Cerebellar cortex (tissue), 1 donor: ENCODE results near the gene ADCY2.

ENCODE experiments used
- DNase-seq: peaks from one replicate; pipeline ENCODE4 v3.0.0-alpha.2; 2015; ENCODE audit warnings: low spot score

Gene ADCY2

DNA sequence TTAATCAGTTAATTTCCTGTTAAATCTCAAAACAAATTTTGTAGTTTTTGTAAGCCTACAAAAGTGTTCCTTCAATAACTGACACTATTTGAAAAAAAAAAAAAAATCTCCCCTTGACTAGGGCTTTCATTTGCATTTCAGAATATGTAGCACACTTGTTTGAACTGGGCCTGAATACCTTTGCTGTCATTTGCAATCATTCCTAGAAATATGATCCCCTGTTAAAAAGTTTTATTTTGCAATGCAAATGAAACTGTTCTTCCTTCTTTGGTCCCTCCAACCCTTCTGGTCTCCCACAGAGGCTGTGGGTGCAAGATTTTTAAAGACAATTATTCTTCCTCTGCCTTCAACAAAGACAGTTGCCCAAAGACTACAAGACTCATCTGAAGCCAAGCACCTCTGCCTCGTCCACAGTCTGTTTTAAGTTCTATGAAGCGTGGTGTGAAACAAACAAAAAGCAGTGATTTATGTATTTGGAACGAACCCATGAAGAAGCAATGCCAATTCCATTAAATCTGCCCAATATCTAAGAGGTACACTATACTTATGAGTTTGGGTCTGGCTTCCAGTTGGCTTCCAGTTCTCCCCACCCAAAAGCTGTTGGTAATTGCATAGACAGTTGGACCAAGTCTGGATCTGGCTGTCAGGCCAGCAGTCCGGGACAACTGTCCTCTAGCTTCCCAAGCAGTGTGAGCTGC is 388.9 kb downstream of the ADCY2 start:
- no peak for DNase-seq

DNA sequence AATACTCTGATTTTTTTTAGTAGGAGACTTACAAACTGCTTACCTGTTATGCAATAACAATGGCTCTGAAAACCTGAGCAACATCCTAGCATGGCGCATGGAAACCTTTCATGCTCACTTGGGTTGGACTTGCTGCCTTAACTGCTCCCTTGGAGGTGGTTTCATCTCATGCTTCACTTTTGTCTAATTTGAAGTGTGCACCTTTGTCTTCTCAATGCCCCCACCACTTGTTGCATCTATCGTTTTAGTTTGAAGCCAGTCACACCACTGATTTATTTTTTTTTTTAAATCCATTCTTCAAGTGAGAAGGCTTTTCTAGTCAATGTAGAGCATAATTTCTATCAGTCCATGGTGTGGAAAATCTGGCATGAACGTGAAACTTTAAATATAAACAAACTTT is 391.8 kb downstream of the ADCY2 start:
- no peak for DNase-seq

DNA sequence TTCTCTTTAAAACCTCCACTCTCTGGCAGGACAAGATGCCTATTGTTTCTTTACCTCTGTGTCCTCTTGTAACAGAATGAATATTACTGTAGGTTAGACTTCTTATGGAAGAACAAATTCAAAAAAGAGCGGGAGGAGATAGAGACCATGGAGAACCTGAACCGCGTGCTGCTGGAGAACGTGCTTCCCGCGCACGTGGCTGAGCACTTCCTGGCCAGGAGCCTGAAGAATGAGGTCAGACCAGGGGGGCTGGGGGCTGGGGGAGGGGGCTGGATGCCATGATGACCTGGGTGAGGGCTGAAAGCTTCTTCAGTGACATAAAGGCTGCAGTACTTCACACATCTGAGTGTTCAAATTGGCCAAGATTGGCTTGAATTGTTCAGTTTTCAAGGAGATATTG is 393.6 kb downstream of the ADCY2 start:
- DNase-seq: no peak

DNA sequence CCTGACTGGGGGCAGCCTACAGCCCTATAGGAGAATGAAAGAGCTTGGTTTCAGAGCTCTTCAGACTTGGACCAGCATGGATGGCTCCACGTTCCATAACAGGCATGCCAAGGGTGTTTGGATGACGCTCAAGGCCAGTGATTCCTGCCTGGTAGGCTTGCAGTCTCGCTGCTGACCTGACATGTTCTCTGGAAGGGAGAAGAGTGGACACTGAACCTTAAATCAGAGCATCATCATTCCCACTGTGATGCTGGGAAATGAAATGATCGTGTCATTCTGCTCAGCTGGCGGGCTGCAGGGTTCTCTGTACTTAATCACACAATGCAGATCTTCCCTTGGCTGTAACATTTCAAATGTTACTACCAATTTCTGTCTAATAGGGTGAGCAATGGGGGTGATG is 398.0 kb downstream of the ADCY2 start:
- no peak for DNase-seq

- peak; percentile 18 for DNase-seq
Measured at GRCh38 chr5:7794311-7794710, 398.4 kb downstream of the ADCY2 start.

DNA sequence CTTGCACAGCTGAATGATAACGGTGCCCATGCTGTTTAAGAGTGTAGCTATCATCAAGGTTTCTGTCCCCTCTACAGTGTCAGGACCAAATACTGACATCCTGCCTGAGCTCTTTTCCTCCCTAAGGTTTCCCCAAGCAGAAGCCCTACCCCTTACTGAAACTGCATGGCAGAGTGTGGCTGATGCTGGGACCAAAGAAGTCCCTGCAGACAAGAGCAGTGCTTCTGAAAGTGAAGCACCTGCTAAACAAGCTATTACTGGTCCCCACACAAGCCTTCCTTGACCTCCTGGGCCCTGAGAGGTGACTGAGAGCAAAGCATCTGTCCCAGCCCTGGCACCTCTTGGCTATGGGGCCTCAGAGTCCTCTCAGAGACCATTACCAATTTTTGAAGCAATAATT is 398.9 kb downstream of the ADCY2 start:
- DNase-seq: no peak

- DNase-seq: no peak
Measured at GRCh38 chr5:7795306-7795705, 399.4 kb downstream of the ADCY2 start.

DNA sequence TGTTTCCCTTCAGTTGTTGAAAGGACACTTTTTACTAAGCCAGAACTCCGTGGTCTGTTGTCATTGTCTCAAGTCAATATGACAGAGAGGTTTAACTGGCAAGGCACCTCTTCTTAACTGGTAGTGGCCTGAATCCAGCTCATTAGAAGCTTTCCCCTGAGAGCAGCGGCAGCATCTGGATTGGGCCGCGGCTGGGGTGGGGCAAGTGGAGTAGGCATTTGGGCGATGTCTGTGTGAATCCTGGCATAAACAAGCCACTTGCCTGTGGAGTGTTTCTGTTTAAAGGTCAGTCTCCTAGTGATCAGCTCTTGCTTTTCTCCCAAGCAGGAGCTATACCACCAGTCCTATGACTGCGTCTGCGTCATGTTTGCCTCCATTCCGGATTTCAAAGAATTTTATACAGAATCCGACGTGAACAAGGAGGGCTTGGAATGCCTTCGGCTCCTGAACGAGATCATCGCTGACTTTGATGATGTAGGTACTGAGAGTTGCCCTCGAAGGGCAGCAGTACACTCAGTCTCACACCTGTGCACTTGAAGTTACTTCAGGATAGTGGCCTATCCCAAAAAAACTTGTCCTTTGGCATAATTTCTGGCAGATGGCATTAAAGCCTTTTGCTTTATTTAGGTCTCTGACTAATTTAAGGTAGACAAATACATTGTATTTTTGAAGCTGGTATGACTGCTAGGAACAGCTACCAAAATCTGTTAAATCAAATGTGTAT is 406.1 kb downstream of the ADCY2 start:
- no peak for DNase-seq

DNA sequence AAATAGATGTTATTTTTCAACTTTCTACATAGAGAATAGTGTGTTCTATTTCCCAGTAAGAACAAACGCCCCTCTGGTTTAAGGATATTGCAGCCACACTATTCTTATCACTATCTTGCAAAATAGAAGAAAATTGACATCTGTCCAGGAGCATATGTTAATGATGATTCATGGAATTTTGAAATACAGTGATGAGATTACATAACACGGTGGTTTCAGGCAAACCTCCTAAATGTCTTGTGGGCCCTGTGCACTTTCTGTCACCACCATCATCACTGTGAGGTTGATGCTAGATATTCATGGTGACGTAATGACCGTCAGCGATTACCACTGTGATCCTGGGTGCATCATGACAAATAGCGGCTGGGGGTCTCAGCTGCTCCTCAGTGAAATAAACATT is 406.9 kb downstream of the ADCY2 start:
- DNase-seq: no peak

DNA sequence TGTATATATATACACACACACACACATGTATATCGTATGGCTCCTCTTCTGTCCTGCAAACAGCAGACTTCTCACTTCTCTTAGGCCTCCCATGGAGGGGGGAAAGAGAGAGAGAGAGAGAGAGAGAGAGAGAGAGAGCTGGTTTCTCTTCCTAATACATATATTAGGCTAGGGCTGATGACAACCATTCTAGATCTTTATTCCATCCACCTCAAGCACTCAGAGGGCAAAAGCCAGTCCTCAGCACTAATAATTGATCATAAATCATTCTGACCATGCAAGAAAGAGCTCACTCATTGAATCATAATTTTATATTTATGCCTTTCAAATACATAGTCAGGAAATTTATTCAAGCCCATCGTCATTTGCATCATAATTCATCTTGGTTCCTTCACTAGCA is 408.0 kb downstream of the ADCY2 start:
- DNase-seq: no peak

DNA sequence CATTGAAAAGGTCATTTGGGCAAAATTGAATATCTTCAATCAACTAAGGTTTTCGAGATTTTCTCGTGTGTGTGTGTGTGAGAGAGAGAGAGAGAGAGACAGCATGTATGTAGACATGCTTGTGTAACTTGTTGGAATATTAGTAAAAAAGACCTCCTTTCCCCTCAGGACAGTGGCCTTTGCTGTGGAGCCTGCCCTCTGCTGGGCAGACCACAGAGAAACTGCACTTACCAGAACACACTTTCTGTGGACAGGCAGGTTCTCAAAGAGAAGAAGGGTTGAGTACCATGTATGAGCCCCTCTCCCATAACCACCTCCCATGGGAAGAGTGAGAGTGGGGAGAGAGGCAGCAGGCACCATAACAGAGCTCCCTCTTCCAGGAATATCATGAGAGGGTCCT is 409.4 kb downstream of the ADCY2 start:
- DNase-seq: no peak

DNA sequence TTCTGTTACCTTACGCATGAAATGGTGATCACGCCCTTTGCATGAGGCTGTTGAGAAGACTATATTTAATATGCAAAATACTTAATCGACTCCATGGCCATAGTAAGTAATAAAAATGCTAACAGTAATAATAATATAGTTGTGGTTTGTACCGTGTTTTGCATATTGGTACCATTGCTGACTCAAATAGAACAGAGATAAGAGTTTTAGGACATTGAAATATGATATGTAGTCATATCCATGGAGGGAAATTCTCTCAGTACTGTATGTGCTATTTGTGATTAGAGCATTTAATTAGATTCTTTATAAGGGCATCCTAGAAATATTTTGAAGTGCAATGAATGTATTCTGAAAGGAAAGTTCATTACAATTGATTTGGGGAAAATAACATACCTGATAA is 413.1 kb downstream of the ADCY2 start:
- DNase-seq: no peak

DNA sequence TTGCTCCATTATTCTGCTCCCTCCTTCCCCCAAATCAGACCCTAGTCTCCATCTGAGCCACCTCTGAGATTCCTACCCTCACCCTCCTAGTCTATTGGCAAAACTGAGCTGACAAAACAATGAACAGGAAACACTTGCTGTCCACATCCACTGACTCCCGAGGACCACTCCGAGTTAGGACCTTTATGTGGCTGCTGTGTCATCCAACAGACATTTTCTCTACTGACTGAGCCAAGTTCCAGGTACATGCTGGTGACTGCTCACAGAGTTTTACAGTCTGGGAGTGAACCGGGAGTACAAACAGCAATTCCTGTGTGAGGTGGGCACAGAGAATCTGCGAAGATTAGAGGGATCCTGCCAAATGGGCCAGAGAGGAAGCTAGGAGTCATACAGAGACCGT is 415.8 kb downstream of the ADCY2 start:
- no peak for DNase-seq

- no peak for DNase-seq
Measured at GRCh38 chr5:7813007-7813406, 417.1 kb downstream of the ADCY2 start.

DNA sequence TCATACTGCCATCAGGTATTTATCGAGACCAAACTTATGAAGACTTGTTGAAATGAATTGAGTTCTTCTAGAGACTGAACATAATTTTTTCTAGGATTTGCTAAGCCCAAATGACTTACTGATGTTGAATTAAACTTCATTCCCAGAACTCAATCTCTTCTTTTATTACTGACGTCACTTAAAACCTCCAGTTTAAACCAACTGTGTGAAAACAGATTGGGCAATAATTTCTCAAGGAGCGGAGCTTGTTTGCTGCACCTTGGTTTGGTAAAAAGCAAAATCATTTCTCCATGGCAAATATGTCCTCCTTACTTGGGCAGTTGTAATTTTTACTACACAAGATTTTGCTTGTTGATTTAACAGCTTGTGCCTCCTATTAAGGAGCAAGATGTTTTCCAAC is 417.6 kb downstream of the ADCY2 start:
- no peak for DNase-seq

GRCh38 chr5:7814816-7815215 is 418.9 kb downstream of the ADCY2 start:
- no peak for DNase-seq

DNA sequence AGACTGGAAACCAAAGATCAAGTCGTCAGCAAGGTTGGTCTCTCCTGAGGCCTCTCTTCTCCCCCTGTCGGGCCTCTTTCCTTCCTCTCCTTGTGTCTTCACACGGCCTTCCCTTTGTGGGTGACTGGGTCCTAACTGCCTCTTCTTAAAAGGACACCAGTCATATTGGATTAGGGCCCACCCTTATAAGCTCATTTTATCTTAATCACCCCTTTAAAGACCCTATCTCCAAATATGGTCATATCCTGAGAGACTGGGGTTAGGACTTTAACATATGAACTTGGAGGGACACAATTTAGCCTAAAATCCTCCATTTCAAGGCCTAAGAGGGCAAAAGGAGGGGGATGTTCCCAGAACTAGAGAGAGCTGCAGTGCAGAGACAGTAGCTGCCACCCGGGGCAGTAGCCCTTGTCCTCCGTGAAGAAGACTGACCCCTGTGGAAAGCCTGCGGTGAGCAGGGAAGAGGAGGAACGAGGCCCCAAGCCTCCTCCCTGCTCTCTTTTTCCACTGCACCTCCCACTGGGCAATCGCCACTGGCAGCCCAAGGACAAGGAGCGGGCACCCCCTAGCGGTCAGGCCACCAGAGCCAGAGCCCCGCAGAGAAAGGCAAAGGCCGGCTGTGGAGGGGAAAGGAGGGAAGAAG is 420.1 kb downstream of the ADCY2 start:
- DNase-seq: peak; percentile 55

DNA sequence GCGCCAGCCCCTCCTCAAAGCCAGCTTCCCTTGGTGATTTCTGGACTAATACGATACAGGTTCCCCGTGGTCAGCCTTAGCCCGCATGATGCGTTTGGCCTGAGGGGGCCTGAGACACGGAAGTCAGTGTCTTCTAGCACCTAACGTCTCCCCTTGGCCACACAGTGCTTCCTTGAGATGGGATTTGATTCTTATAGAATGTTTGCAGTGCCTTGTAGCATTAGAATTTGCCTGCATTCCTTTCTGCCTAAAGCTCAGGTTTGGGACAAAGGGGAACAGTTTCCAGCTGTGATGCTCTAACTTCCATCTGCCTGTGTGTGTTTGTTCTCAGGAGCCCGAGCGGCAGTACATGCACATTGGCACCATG is 420.6 kb downstream of the ADCY2 start:
- DNase-seq: no peak

- no peak for DNase-seq
Measured at GRCh38 chr5:7822449-7822848, 426.5 kb downstream of the ADCY2 start.

GRCh38 chr5:7823594-7823993 is 427.7 kb downstream of the ADCY2 start:
- DNase-seq: no peak

DNA sequence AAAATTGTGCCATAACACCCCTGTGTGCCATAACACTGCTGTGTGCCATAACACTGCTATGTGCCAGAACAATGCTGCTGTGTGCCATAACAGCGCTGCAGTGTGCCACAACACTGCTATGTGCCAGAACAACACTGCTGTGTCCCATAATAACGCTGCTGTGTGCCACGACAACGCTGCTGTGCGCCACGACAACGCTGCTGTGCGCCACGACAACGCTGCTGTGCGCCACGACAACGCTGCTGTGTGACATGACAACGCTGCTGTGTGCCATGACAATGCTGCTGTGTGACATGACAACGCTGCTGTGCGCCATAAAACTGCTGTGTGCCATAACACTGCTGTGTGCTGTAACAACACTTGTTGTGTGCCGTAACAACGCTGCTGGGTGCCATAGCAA is 429.1 kb downstream of the ADCY2 start:
- DNase-seq: no peak

DNA sequence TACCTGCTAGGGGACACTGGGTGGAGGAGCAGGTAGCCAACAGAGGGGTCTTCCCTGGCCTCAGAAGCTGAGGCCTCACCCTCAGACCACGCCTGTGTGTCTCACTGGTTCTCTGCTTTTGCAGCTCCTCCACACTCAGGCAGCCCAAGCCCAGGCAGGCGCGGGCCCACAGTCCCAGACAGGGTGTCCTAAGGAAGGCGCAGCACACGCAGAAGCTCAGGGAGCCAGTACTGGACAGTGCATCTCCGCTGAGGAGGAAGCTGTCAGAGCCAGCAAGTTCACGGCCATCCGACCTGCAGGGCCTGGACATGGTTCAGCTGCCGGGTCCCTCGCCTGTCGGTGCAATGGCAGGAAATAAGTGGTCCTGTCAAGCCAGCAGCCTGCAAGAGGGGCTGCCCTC is 429.7 kb downstream of the ADCY2 start:
- no peak for DNase-seq

- peak; percentile 13 for DNase-seq
Measured at GRCh38 chr5:7827610-7828009, 431.7 kb downstream of the ADCY2 start.

DNA sequence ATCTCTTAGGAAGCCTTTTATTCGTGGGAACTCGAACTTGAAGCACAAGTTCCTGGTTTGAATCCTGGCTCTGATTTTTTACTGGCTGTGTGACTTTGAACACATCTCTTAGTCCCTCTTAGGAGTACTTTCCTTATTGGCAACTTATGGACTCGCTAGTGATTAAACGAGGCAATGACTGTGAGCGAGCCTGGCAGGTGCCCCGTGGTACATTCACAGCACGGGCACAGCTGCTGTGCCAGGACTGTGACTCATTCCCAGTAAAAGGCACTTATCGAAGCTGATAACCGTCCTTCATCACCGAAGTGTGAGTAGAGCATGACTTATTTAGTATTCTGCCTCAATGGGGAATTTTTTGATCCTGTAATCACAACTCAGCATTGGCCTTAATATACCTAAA is 432.3 kb downstream of the ADCY2 start:
- no peak for DNase-seq
